Thoracic aorta (tissue), 2 donors: ENCODE data around the gene CKS1B. TPM values are rescaled to one million over a fixed set of nuclear protein-coding genes. Genes with fewer than 3 reads are reported as not detected.
A peak's percentile ranks its signal among the peaks of the same experiment; 100 is the strongest.

Experiments
- ATAC-seq: fragments of 150-250 bp; one replicate; pipeline ENCODE4 v1.8.0; 2017; ENCODE audit warnings: low read depth; ENCODE audit not compliant: insufficient number of reproducible peaks, low FRiP score
- DNase-seq: peaks from one replicate; pipeline ENCODE4 v3.0.0-alpha.2; 2020; ENCODE audit warnings: low spot score
- H3K27ac ChIP-seq, 2 donors: fragments of 200-600 bp; sonication (generic); 1 replicate in 1 of 2; 2 replicates in 1 of 2; pipeline ENCODE4 v1.5.1; 2016; ENCODE audit warnings: mild to moderate bottlenecking in 2 of 2, moderate library complexity in 2 of 2
- H3K27me3 ChIP-seq: fragments of 200-600 bp; sonication (generic); replicated peaks from 2 replicates; pipeline ENCODE4 v1.6.0; 2016; ENCODE audit warnings: mild to moderate bottlenecking; ENCODE audit not compliant: insufficient read depth
- H3K36me3 ChIP-seq: fragments of 200-600 bp; sonication (generic); one replicate; pipeline ENCODE4 v1.5.1; 2016
- H3K4me1 ChIP-seq, 2 donors: fragments of 200-600 bp; sonication (generic); 1 replicate in 1 of 2; 2 replicates in 1 of 2; pipeline versions ENCODE4 v1.5.1 to v1.6.0; 2016; ENCODE audit warnings: low read depth in 2 of 2, mild to moderate bottlenecking in 1 of 2; ENCODE audit not compliant: control insufficient read depth in 1 of 2
- H3K4me3 ChIP-seq: fragments of 200-600 bp; sonication (generic); 2 replicates; pipeline ENCODE4 v1.5.1; 2016; ENCODE audit warnings: mild to moderate bottlenecking
- H3K9me3 ChIP-seq: fragments of 200-600 bp; sonication (generic); 2 replicates; pipeline ENCODE4 v1.5.1; 2016
- CTCF ChIP-seq: fragments of 200-600 bp; sonication (generic); IDR thresholded peaks from one replicate; pipeline ENCODE4 v1.5.1; 2019; ENCODE audit warnings: antibody characterized with exemption
- total RNA-seq, 2 donors: library from RNA; depleted of rRNA; stranded (reverse); fragments of >200 nt; gene quantifications; one replicate each; pipeline versions ENCODE4 v1.1.0 to v1.2.3, GENCODE V29; 2016

CKS1B gene
- total RNA-seq, 2 donors from 2014 or later = 13.5 to 23.7 TPM

- no peak for DNase-seq
- no peak for TF ChIP-seq CTCF
- Histone ChIP-seq H3K27ac (peak overlapping the region; percentile 96 to 98), H3K4me1 (peaks cover 11 to 35% of the 10 kb centered on the region in 2 donors), H3K27me3 (no peaks in the 10 kb centered on the region), H3K4me3 (no peak overlapping the region), H3K9me3 (no peaks in the 10 kb centered on the region), H3K36me3 (no peaks in the 10 kb centered on the region)
- no peak for ATAC-seq
Measured at GRCh38 chr1:154938604-154939399, 35.7 kb upstream of the CKS1B start.

DNA sequence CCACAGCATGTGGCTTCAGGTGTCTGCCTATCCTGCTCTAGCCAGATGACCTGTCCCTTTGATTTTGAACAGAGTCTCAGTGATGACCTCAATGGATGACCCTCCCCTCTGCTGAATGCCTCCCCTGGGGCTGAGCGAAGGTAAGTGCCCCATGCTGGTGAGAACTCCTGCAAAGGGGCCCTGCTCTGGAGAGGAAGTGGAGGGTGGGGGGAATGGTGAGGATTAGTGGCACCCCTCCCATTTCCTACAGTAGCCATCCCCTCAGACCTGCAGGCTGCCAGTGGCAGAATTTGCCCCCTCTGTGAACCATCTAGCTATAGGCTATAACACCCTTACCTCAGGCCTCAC is 34.3 kb upstream of the CKS1B start:
- H3K9me3 ChIP-seq = no peaks in the 10 kb centered on the region
- no peaks in the 10 kb centered on the region for H3K36me3 ChIP-seq
- H3K4me1 ChIP-seq = peaks cover 15 to 40% of the 10 kb centered on the region in 2 donors
- no peaks in the 10 kb centered on the region for H3K27me3 ChIP-seq
- ATAC-seq = no peak
- peak overlapping the region in 1 of 2 donors; percentile 16 for H3K27ac ChIP-seq
- DNase-seq = no peak
- TF ChIP-seq CTCF = no peak
- no peak overlapping the region for H3K4me3 ChIP-seq

GRCh38 chr1:154940651-154941194 is 33.8 kb upstream of the CKS1B start:
- no peaks in the 10 kb centered on the region for H3K9me3 ChIP-seq
- no peaks in the 10 kb centered on the region for H3K36me3 ChIP-seq
- DNase-seq (no peak), ATAC-seq (no peak)
- no peak for TF ChIP-seq CTCF
- no peaks in the 10 kb centered on the region for H3K27me3 ChIP-seq
- no peak overlapping the region for H3K4me3 ChIP-seq
- H3K27ac ChIP-seq = peak overlapping the region in 1 of 2 donors; percentile 16
- peaks cover 12 to 34% of the 10 kb centered on the region in 2 donors for H3K4me1 ChIP-seq

DNA sequence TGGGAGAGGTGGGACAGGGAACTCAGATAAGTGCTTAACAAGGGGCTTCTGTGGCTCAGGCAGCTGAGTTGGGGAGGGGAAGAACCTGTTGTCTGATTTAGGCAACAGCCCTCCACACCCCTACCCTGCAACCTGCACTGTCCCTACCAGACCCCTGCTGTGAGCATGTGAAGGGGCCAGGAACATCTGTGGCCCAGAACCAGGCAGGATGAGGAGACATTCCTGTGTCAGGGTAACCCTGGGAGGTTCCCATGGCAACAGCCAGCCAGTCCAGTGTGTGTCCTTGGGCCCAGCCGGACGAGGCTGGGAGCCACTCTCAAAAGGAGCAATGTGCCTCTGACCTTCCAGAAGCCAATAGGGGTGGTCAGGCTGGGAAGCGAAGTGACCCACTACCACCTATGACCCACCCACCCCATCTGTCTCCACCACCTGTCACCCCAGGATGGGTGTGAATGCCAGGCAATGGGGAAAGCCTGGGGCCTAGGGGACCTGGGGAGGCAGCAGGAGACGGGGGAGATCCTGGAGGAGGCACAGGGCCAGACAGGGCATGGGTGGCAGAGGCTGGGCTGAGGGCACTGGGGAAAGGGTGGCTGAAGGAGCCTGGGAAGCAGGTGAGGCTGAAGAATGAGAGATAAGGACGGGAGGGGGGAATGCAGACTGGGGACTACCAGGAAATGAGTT is 33.0 kb upstream of the CKS1B start:
- TF ChIP-seq CTCF = no peak
- no peaks in the 10 kb centered on the region for H3K27me3 ChIP-seq
- H3K4me3 ChIP-seq = no peak overlapping the region
- peak overlapping the region in 1 of 2 donors; percentile 30 for H3K27ac ChIP-seq
- no peaks in the 10 kb centered on the region for H3K9me3 ChIP-seq
- peaks cover 12 to 30% of the 10 kb centered on the region in 2 donors for H3K4me1 ChIP-seq
- DNase-seq (no peak), ATAC-seq (no peak)
- H3K36me3 ChIP-seq = peaks cover 2% of the 10 kb centered on the region
